ENCODE results near the gene OBP2B. TPM values are rescaled to one million over a fixed set of nuclear protein-coding genes. Genes with fewer than 3 reads are reported as not detected.

OBP2B gene
- total RNA-seq, 1 donor from 2014 or later, result not detected

GRCh38 chr9:133203506-133204075 lies 5.5 kb downstream of the OBP2B start:
- no peaks in the 10 kb centered on the region for H3K36me3 ChIP-seq
- no peaks in the 10 kb centered on the region for H3K9me3 ChIP-seq
- no peak overlapping the region for H3K4me3 ChIP-seq
- no peak for ATAC-seq
- no peak overlapping the region for H3K27ac ChIP-seq
- H3K27me3 ChIP-seq (ENCODE audit: low read depth), result peaks cover 23% of the 10 kb centered on the region
- no peak for DNase-seq
- intact Hi-C loops (cut with DNase I), result no loop called here
- TF ChIP-seq CTCF (IDR thresholded peaks at IDR 0.05), result no peak
- no peaks in the 10 kb centered on the region for H3K4me1 ChIP-seq

GRCh38 chr9:133202688-133203453 lies 6.2 kb downstream of the OBP2B start:
- TF ChIP-seq CTCF (IDR thresholded peaks at IDR 0.05), result no peak
- H3K4me1 ChIP-seq, result no peaks in the 10 kb centered on the region
- H3K4me3 ChIP-seq, result no peak overlapping the region
- DNase-seq (no peak), ATAC-seq (no peak)
- H3K9me3 ChIP-seq, result no peaks in the 10 kb centered on the region
- H3K27me3 ChIP-seq (ENCODE audit: low read depth), result peaks cover 23% of the 10 kb centered on the region
- no peaks in the 10 kb centered on the region for H3K36me3 ChIP-seq
- intact Hi-C loops (cut with DNase I), result no loop called here
- H3K27ac ChIP-seq, result no peak overlapping the region

GRCh38 chr9:133202145-133202513 lies 6.9 kb downstream of the OBP2B start:
- Histone ChIP-seq H3K36me3 (no peaks in the 10 kb centered on the region), H3K9me3 (no peaks in the 10 kb centered on the region), H3K27me3 (ENCODE audit: low read depth) (peaks cover 23% of the 10 kb centered on the region), H3K4me3 (no peak overlapping the region), H3K27ac (no peak overlapping the region), H3K4me1 (no peaks in the 10 kb centered on the region)
- DNase-seq (no peak), ATAC-seq (no peak)
- intact Hi-C loops (cut with DNase I), result no loop called here
- TF ChIP-seq CTCF (IDR thresholded peaks at IDR 0.05), result no peak

GRCh38 chr9:133201424-133202144 lies 7.5 kb downstream of the OBP2B start:
- ATAC-seq, result no peak

GRCh38 chr9:133200631-133201030 lies 8.4 kb downstream of the OBP2B start:
- DNase-seq (no peak), ATAC-seq (no peak)
- Histone ChIP-seq H3K27ac (no peak overlapping the region), H3K36me3 (no peaks in the 10 kb centered on the region), H3K4me3 (no peak overlapping the region), H3K4me1 (no peaks in the 10 kb centered on the region), H3K9me3 (no peaks in the 10 kb centered on the region), H3K27me3 (ENCODE audit: low read depth) (peaks cover 14% of the 10 kb centered on the region)
- intact Hi-C loops (cut with DNase I), result no loop called here
- TF ChIP-seq CTCF (IDR thresholded peaks at IDR 0.05), result no peak

More at GRCh38 chr9:133201424-133202144, 7.5 kb downstream of the OBP2B start:
- intact Hi-C loops (cut with DNase I), result no loop called here
- no peak for TF ChIP-seq CTCF (IDR thresholded peaks at IDR 0.05)
- H3K9me3 ChIP-seq, result no peaks in the 10 kb centered on the region
- H3K27ac ChIP-seq, result no peak overlapping the region
- H3K36me3 ChIP-seq, result no peaks in the 10 kb centered on the region
- H3K4me1 ChIP-seq, result no peaks in the 10 kb centered on the region
- H3K27me3 ChIP-seq (ENCODE audit: low read depth), result peaks cover 18% of the 10 kb centered on the region
- H3K4me3 ChIP-seq, result no peak overlapping the region
- DNase-seq, result no peak

Measured in lower lobe of right lung (tissue), 2 donors.